HG03064 (cell line): ENCODE measurements around the gene RNF151.
A peak's percentile ranks its signal among the peaks of the same experiment; 100 is the strongest.

Experiments used
- ATAC-seq: cut with Tn5 transposase; IDR thresholded peaks from one replicate; pipeline ENCODE4 v1.9.1; 2021; ENCODE audit warnings: low read depth; ENCODE audit not compliant: unreplicated experiment

RNF151 gene

GRCh38 chr16:1976216-1976520, 9.5 kb downstream of the RNF151 start:
- ATAC-seq, result no peak

DNA sequence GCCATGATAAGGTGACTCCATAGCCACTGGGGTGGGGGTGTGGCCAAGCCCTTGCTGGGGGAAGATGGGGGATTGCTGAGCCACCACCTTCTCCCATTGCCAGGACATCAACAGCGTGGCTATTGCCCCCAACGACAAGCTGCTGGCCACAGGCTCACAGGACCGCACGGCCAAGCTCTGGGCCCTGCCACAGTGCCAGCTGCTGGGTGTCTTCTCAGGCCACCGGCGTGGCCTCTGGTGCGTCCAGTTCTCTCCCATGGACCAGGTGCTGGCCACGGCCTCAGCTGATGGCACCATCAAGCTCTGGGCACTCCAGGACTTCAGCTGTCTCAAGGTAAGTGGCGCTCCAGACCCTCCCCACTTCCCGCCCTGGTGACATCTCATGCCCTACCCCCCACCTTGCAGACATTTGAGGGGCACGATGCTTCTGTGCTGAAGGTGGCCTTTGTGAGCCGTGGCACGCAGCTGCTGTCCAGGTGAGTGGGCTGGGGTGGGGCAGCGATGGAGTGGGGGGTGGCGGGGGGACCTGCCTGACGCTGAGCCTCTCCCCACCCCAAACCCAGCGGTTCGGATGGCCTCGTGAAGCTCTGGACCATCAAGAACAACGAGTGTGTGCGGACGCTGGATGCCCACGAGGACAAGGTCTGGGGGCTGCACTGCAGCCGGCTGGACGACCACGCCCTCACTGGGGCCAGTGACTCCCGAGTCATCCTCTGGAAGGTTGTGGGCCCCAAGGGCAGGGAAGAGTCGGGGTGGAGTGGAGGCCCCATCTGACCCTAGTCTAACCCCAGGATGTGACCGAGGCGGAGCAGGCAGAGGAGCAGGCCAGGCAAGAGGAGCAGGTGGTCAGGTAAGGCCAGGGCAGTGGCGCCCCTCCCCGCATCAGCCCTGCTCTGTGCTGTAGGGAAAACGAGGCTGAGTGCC, 10.6 kb downstream of the RNF151 start:
- ATAC-seq, result no peak

GRCh38 chr16:1977875-1978268, 11.2 kb downstream of the RNF151 start:
- no peak for ATAC-seq

DNA sequence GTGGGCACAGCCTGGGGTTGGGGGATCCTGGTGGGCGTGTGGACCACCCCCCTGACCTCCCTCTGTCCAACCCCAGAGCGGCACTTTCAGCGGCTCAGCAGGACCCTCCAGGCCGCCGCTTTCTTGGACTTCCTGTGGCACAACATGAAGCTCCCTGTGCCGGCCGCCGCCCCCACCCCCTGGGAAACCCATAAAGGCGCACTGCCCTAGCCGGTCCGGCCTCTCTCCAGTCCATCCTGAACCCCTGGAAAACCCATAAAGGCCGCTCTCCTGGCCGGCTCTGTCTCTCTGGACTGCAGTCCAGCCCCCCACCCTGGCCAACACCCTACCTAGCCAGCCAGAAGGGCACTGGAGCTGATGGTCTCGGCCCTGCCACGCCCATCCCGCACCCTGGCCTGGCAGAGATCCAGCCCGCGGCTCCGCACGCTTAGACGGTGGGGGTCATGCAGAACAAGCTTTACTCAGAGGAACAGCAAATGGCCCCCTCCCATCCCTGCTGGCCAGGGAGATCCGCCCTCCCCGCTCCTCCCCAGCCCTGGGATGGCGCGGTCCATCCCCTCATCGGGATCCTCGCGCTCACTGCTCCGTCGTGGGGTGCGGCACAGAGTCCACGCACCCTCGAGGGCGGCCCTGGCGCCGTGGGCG, 11.9 kb downstream of the RNF151 start:
- no peak for ATAC-seq

- no peak for ATAC-seq
Observed at GRCh38 chr16:1979271-1980029, 12.8 kb downstream of the RNF151 start.

DNA sequence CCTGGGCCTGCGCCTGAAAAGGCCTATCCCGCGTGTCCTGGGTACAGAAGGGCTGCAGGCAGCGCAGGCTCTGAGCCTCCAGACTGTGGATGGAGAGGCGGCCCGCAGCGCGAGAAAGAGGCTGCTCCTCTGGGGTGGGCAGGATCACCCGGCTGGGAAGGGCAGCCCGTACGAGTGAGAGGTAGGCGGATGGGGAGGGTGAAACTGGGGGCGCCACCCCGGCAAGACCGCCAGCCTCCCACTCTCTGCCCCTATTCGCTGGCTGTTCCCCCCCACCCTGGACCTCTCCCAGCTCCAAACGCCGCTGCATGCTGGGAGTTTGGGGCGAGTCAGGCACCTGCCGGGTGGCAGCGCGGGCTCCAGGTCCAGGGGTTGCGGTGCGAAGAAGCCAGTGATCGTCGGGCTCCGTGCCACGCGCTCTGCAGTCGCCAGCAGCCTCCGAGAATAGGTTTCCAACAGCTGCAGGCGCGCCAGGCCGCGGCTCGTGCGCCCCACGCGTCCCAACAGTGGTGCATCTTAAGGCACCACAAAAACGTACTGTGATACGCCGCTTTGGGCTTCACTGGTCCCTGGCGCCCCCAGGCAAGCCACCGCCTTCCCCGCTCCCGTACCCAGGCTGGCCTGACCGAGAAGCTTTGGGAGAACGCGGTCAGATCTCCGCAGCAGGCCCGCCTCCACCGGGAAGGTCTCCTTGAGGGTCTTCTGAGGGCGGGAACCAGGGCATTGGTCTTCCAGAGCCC, 13.5 kb downstream of the RNF151 start:
- no peak for ATAC-seq

DNA sequence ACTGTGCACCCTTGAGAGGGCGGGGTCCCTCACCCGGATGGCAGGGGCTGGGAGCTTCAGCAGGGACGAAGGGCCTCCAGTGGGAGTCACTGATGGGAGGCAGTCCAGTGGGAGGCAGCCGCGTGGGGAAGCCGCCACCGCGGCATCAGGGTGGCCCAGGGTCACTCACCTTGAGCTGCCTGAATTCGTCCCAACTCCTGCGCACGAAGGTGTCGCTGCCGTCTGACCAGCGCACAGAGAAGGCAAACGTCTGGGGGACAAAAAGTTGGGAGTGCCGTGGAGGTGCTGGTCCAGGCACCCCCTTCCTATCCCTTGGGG, 14.1 kb downstream of the RNF151 start:
- no peak for ATAC-seq

DNA sequence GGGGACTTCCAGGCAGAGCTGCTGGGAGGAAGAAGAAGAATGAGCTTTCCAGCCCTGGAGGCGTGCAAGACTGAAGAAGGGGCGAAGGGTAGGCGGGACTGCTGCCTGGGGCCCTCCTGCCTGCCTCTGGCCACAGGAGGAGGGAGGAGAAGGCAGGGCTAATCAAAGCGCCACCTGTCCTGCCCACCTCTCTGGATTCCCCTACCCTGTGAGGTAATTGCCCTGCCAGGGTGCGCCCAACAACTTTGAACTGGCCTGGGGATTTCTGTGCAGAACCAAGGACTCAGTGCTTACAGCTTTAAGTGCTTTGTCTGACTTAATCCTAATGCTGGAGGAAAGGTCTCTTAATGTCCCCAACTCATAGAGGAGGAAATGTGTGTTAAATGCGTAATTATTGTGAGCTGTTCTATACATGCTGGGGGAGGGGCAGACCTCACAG, 14.8 kb downstream of the RNF151 start, which contains the start of gene NOXO1:
Gene NOXO1 (minus strand): TSS at position 72 of the 439 bp plus-strand sequence. CDS start 290 bp downstream, outside the sequence.
- ATAC-seq, result no peak

GRCh38 chr16:1982013-1982433, 15.4 kb downstream of the RNF151 start:
- ATAC-seq, result no peak

DNA sequence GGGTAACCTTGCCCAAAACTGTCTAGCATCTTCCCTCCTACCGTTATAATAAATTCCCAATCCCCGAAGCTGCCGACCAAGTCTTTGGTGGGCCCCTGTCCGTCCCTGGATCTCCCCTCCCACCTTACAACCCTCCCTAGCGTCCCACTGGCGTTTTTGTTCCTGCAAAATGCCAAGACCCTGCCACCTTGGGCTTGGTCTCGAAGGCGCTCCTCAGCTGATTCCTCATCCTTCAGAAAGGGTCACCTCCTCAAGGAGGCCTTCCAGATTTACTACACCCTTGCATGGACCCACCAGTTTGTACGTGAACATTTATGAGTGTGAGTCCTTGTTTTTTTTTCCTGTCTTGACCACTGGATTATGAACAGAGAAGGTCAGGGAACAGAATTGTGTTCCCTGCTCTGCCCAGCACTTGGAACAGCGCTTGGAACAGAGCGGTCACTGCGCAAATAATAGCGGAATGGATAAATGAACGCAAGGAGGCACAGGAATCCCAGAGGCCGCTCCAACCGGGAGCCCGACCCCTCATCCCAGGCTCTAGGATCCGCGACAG, 16.4 kb downstream of the RNF151 start:
- ATAC-seq, result no peak

- ATAC-seq, result peak; percentile 64
Observed at GRCh38 chr16:1983544-1984346, 17.1 kb downstream of the RNF151 start, which contains the start of gene GFER. Gene GFER (plus strand): TSS chr16:1984193. CDS start chr16:1984219, 26 bp downstream.

DNA sequence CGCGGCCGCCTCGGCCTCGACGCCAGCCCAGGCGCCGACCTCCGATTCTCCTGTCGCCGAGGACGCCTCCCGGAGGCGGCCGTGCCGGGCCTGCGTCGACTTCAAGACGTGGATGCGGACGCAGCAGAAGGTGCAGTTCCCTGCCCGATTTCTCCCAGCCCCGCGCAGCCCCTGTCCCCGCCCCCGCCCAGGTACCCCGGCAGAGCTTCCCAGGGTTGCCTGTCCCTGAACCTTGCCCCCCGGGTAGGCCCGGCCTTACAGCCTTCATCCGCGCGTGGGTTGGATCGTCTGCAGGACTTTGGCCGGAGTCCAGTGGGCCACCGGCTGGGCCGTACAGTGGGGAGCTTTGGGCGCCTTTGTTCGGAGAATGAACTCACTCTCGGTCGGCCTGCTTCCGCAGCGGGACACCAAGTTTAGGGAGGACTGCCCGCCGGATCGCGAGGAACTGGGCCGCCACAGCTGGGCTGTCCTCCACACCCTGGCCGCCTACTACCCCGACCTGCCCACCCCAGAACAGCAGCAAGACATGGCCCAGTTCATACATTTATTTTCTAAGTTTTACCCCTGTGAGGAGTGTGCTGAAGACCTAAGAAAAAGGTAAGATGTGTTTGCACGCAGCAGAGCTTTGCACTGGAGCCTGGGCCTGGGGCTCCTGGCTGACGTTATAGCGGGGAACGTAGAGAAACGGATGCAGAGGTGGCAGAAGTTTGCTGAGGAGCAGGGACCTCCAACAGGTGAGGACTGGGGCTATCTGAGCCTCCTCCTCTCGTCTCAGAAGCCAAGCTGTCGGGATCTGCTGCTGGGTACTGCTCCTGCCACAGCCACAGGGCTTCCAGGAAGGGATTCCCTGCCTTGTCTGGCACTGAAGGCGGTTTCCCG, 17.9 kb downstream of the RNF151 start:
- ATAC-seq, result no peak

DNA sequence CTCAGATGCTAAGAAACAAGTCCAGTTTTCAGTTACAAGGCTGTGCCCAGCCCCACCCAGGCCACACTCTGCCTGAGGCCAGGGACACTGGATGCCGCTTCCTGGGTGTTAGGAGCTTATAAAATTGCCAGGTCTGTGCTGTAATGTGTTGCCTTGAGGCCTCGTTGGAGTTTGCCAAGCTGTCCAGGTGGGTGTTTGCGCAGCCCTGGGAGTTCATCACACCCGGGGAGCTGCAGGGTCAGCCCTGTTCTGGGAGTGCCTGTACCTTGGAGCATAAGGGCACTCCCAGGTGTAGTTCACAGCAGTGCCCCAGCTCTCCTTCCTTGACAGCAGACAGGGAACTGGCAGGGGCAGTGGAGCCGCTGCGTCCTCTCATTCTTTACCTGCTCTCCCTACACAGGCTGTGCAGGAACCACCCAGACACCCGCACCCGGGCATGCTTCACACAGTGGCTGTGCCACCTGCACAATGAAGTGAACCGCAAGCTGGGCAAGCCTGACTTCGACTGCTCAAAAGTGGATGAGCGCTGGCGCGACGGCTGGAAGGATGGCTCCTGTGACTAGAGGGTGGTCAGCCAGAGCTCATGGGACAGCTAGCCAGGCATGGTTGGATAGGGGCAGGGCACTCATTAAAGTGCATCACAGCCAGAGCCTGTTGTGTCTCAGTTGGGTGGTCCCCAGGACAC, 19.0 kb downstream of the RNF151 start:
- no peak for ATAC-seq

GRCh38 chr16:1987198-1987597, 20.5 kb downstream of the RNF151 start:
- no peak for ATAC-seq

- no peak for ATAC-seq
Observed at GRCh38 chr16:1989209-1990100, 22.8 kb downstream of the RNF151 start, which contains the start of gene SYNGR3. Gene SYNGR3 (plus strand): TSS chr16:1989970. CDS start chr16:1990103, 133 bp downstream.

GRCh38 chr16:1990101-1990350, 23.4 kb downstream of the RNF151 start:
- ATAC-seq, result no peak
